Upper lobe of left lung (tissue), 4 donors: ENCODE results near the gene ZCCHC24.

ENCODE experiments used
- CTCF ChIP-seq, 6 experiments: fragments of 450-650 bp in 4 of 6; fragments of 200-600 bp in 2 of 6; sonication (generic) in 2 of 6; IDR thresholded peaks; one replicate each; pipeline ENCODE4 v1.5.1; 2016 to 2019; ENCODE audit warnings: antibody characterized with exemption in 6 of 6
- POLR2A ChIP-seq, 4 donors: fragments of 450-650 bp; IDR thresholded peaks; one replicate each; pipeline ENCODE4 v1.5.1; 2016 to 2017; ENCODE audit warnings: antibody characterized with exemption in 4 of 4, mild to moderate bottlenecking in 2 of 4

- TF ChIP-seq CTCF (IDR thresholded peaks at IDR 0.05) (no peak), POLR2A (IDR thresholded peaks at IDR 0.05) (no peak)
These were observed 38.6 kb downstream of the ZCCHC24 start for GRCh38 chr10:79406683-79407422.
